Activated CD8-positive, alpha-beta memory T cell treated with anti-CD3 and anti-CD28 coated beads, Interleukin-2, amount 10 ng/mL, durations not matched to agents 7 days and 5 days (primary cell): ENCODE data around the gene DENND2D. TPM values are rescaled to one million over a fixed set of nuclear protein-coding genes. Genes with fewer than 3 reads are reported as not detected.
"Not testable (repeated sequence)": the region's sequence is repeated elsewhere in the genome, so short reads cannot be mapped to it uniquely, and the experiment has no call there.

Source experiments
- ATAC-seq: fragments of 150-1000 bp; cut with Tn5 transposase; one replicate; pipeline ENCODE4 v1.10.0; 2021; ENCODE audit warnings: moderate library complexity
- CTCF ChIA-PET: fragments of 350-600 bp; sonication (Branson Sonifier 250); formaldehyde crosslinking; loops from one replicate; lab custom pipeline; 2021; ENCODE audit warnings: antibody characterized with exemption; lab: Charles Lee
- DNase-seq: peaks from one replicate; pipeline ENCODE4 v3.0.0-alpha.2; 2020
- H3K27ac Mint-ChIP-seq: one replicate; pipeline ENCODE4 v1.8.0; 2021; ENCODE audit warnings: mild to moderate bottlenecking, mixed read lengths
- H3K27me3 Mint-ChIP-seq: one replicate; pipeline ENCODE4 v1.8.0; 2021; ENCODE audit warnings: mixed read lengths
- H3K36me3 Mint-ChIP-seq: one replicate; pipeline ENCODE4 v1.8.0; 2021; ENCODE audit warnings: mild to moderate bottlenecking, mixed read lengths
- H3K4me1 Mint-ChIP-seq: one replicate; pipeline ENCODE4 v1.8.0; 2021; ENCODE audit warnings: mixed read lengths
- H3K4me3 Mint-ChIP-seq: one replicate; pipeline ENCODE4 v1.8.0; 2021; ENCODE audit warnings: mild to moderate bottlenecking, moderate library complexity, mixed read lengths
- H3K9me3 Mint-ChIP-seq: one replicate; pipeline ENCODE4 v1.8.0; 2022; ENCODE audit warnings: low read depth, mixed read lengths
- total RNA-seq, 2 experiments: library from RNA; stranded (reverse); gene quantifications; one replicate each; pipeline ENCODE4 v1.2.3, GENCODE V29; 2021

DENND2D gene
- total RNA-seq, 2 experiments from 2014 or later = 187 to 209 TPM

DNA sequence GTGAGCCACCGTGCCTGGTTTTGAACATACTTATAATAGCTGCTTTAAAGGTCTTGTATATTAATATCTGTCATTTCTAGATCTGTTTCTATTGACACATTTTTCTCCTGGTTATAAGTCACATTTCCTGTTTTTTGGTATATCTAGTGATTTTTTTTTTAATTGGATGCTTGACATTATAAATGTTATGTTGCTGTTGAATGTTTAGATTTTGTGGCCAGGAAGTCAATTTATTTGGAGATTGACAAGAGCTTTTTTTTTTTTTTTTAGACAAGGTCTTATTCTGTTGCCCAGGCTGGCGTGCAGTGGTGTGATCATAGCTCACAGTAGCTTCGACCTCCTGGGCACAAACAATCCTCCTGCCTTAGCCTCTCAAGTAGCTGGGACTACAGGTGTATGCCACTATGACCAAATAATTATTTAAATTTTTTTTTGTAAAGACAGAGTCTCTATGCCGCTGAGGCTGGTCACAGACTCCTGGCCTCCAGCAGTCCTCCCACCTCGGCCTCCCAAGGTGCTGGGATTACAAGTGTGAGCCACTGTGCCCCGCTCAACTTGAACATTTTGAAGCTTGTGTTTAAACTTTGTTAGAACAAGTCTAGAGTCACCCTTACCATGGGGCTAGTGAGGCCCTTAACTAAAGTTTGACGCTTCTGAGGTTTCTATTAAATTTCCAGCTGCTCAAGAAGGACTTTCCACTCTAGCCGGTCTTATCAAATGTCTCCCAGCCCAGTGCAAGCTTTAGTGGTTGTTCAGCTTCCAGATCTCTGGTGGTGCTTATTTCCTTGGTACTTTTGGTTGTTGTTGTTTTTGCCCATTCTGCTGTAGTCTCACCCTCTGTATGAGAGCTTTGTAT, 18.5 kb upstream of the DENND2D start:
- Mint-ChIP-seq H3K9me3 (no peaks in the 10 kb centered on the region), H3K4me3 (no peak overlapping the region), H3K27ac (peak overlapping the region; percentile 91), H3K36me3 (peaks cover 6% of the 10 kb centered on the region), H3K27me3 (no peaks in the 10 kb centered on the region), H3K4me1 (peaks cover 94% of the 10 kb centered on the region)
- DNase-seq = no peak
- ATAC-seq = no peak
- CTCF ChIA-PET = interaction anchor here (0.6 to 20.1 kb wide), 7 partner anchors 11 to 289 kb away, joined by 3 to 392 read pairs (median 6); partner anchors contain the start of genes CEPT1, DENND2D and DRAM2

DNA sequence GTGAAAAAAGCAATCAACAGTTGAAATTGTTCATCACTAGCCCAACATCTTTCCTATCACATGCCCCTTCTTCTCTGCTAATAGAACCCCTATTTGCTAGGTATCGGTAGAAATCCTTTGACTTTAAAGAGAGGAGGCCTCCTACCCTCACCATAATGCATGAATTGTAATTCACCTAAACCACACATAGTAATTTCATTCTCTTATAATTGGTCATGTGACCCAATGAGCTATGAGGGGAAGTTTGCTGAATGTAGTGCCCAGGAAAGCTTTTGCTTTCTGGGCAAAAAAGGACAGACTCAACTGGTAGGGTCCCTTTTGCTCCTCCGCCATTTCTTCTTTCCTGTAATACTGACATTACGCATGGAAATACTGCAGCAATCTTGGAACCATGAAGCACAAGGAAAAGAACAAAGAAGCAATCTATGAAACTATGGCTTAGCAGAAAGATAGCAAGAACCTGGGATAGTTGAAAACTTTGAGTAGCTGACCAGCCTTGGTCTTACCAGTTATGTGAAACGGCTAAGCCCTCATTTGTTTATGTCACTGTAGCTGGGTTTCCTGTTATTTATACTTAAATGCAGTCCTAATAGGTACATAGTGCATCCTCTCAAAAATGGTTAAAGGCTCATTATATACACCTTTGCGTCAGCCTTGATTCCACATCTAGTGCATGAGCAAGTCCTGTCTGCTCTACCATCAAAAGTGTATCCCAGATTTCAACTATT, 16.9 kb upstream of the DENND2D start:
- DNase-seq = no peak
- Mint-ChIP-seq H3K27ac (peak overlapping the region; percentile 91), H3K4me1 (peaks cover 97% of the 10 kb centered on the region), H3K9me3 (no peaks in the 10 kb centered on the region), H3K36me3 (peaks cover 6% of the 10 kb centered on the region), H3K4me3 (peak overlapping the region; percentile 61), H3K27me3 (no peaks in the 10 kb centered on the region)
- ATAC-seq = no peak
- CTCF ChIA-PET = interaction anchor here (0.9 to 20.1 kb wide), 6 partner anchors 12 to 431 kb away, joined by 3 to 392 read pairs (median 10); partner anchors contain the start of genes ATP5PB, DENND2D and WDR77

- DNase-seq (no peak), ATAC-seq (no peak)
- Mint-ChIP-seq H3K36me3 (peaks cover 6% of the 10 kb centered on the region), H3K9me3 (no peaks in the 10 kb centered on the region), H3K4me3 (peak overlapping the region; percentile 61), H3K27me3 (no peaks in the 10 kb centered on the region), H3K4me1 (peaks cover 92% of the 10 kb centered on the region), H3K27ac (peak overlapping the region; percentile 91)
- CTCF ChIA-PET = interaction anchor here (4.2 to 20.1 kb wide), 2 partner anchors 19 to 232 kb away, joined by 13 to 392 read pairs; partner anchors contain the start of genes ATP5PB, DENND2D and WDR77
Measured at GRCh38 chr1:111216751-111217150, 16.3 kb upstream of the DENND2D start.

- DNase-seq, H3K9me3 Mint-ChIP-seq, H3K27me3 Mint-ChIP-seq, H3K36me3 Mint-ChIP-seq, ATAC-seq: not testable (repeated sequence)
- Mint-ChIP-seq H3K27ac (peak overlapping the region; percentile 91), H3K4me3 (peak overlapping the region; percentile 71), H3K4me1 (peaks cover 80% of the 10 kb centered on the region)
- CTCF ChIA-PET = interaction anchor here (0.6 to 20.1 kb wide), 5 partner anchors 9 to 378 kb away, joined by 3 to 392 read pairs (median 3); partner anchors contain the start of genes ATP5PB, DENND2D and WDR77
Measured at GRCh38 chr1:111215285-111215684, 14.8 kb upstream of the DENND2D start.

GRCh38 chr1:111214884-111215283, 14.4 kb upstream of the DENND2D start:
- peak overlapping the region; percentile 91 for H3K27ac Mint-ChIP-seq
- peaks cover 6% of the 10 kb centered on the region for H3K36me3 Mint-ChIP-seq
- H3K4me1 Mint-ChIP-seq = peaks cover 76% of the 10 kb centered on the region
- H3K27me3 Mint-ChIP-seq = no peaks in the 10 kb centered on the region
- no peaks in the 10 kb centered on the region for H3K9me3 Mint-ChIP-seq
- DNase-seq (peak; percentile 83), ATAC-seq (peak; percentile 25)
- CTCF ChIA-PET = interaction anchor here (0.6 to 20.1 kb wide), 7 partner anchors 8 to 378 kb away, joined by 3 to 392 read pairs (median 6); partner anchors contain the start of genes ATP5PB, DENND2D and WDR77
- H3K4me3 Mint-ChIP-seq = peak overlapping the region; percentile 71

DNA sequence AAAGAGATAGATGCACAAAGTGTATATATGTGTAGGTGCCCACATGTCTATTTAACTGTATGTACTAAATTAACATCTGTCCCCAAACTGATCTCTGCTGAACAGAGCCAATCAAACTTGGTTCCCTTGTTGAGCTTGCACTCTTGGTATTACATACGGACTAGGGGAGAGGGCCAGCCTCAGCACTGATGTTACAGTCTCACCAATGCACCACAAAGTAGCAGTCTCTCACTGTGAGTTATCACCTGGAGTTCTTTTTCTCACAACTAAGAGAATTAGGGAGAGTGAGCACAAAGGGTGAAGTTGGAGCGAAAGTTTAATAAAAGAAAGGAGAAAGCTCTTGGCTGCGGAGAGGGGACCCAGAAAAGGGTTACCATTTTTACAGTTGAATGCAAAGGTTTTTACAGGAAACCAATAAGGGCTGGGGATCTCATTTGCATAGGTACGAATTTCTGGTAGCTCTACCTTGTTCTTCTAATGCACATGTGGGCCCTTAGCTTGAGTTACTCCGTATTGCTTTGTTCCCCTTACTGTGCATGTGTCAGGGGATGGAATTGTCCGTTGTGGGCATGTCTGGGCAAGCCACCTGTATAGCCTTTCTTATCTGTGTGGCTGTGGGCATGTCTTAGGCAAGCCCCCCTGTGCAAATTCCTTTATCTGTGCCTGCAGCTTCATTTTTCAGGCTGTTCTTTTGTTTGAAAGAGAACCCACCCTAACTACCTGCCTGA, 13.8 kb upstream of the DENND2D start:
- H3K9me3 Mint-ChIP-seq = no peaks in the 10 kb centered on the region
- ATAC-seq (peak; percentile 0), DNase-seq (no peak)
- peak overlapping the region; percentile 91 for H3K27ac Mint-ChIP-seq
- no peaks in the 10 kb centered on the region for H3K27me3 Mint-ChIP-seq
- H3K36me3 Mint-ChIP-seq = peaks cover 3% of the 10 kb centered on the region
- peaks cover 69% of the 10 kb centered on the region for H3K4me1 Mint-ChIP-seq
- peak overlapping the region; percentile 71 for H3K4me3 Mint-ChIP-seq
- CTCF ChIA-PET = interaction anchor here (0.8 to 20.1 kb wide), 6 partner anchors 9 to 235 kb away, joined by 3 to 392 read pairs (median 8); partner anchors contain the start of genes ATP5PB, DENND2D and WDR77

- H3K4me3 Mint-ChIP-seq = peak overlapping the region; percentile 71
- no peaks in the 10 kb centered on the region for H3K9me3 Mint-ChIP-seq
Measured at GRCh38 chr1:111213412-111213811, 13.0 kb upstream of the DENND2D start.

GRCh38 chr1:111212634-111213335, 12.3 kb upstream of the DENND2D start:
- Mint-ChIP-seq H3K36me3 (no peaks in the 10 kb centered on the region), H3K9me3 (no peaks in the 10 kb centered on the region), H3K27ac (peak overlapping the region; percentile 91), H3K27me3 (no peaks in the 10 kb centered on the region), H3K4me3 (no peak overlapping the region), H3K4me1 (peaks cover 60% of the 10 kb centered on the region)
- no peak for DNase-seq
- CTCF ChIA-PET = interaction anchor here (20.1 kb wide), 1 partner anchor 15 kb away, joined by 392 read pairs; the partner anchor contains the start of gene DENND2D
- no peak for ATAC-seq

More at GRCh38 chr1:111213412-111213811, 13.0 kb upstream of the DENND2D start:
- Mint-ChIP-seq H3K27me3 (no peaks in the 10 kb centered on the region), H3K36me3 (no peaks in the 10 kb centered on the region), H3K4me1 (peaks cover 64% of the 10 kb centered on the region), H3K27ac (peak overlapping the region; percentile 91)
- CTCF ChIA-PET = interaction anchor here (20.1 kb wide), 1 partner anchor 16 kb away, joined by 392 read pairs; the partner anchor contains the start of gene DENND2D
- ATAC-seq (no peak), DNase-seq (no peak)

- CTCF ChIA-PET = interaction anchor here (20.1 kb wide), 1 partner anchor 14 kb away, joined by 392 read pairs; the partner anchor contains the start of gene DENND2D
- H3K27me3 Mint-ChIP-seq = no peaks in the 10 kb centered on the region
- H3K9me3 Mint-ChIP-seq = no peaks in the 10 kb centered on the region
- no peak for ATAC-seq
- H3K4me3 Mint-ChIP-seq = no peak overlapping the region
- peak; percentile 5 for DNase-seq
- no peaks in the 10 kb centered on the region for H3K36me3 Mint-ChIP-seq
- H3K4me1 Mint-ChIP-seq = peaks cover 52% of the 10 kb centered on the region
- H3K27ac Mint-ChIP-seq = no peak overlapping the region
Measured at GRCh38 chr1:111211921-111212320, 11.5 kb upstream of the DENND2D start.

GRCh38 chr1:111209622-111210021, 9.2 kb upstream of the DENND2D start:
- Mint-ChIP-seq H3K4me3 (no peak overlapping the region), H3K9me3 (no peaks in the 10 kb centered on the region), H3K36me3 (no peaks in the 10 kb centered on the region), H3K27ac (no peak overlapping the region), H3K27me3 (no peaks in the 10 kb centered on the region), H3K4me1 (peaks cover 48% of the 10 kb centered on the region)
- DNase-seq (no peak), ATAC-seq (no peak)
- CTCF ChIA-PET = interaction anchor here (1.3 kb wide), 1 partner anchor 10 kb away, joined by 3 read pairs; no protein-coding TSS in a partner anchor

GRCh38 chr1:111208921-111209320, 8.5 kb upstream of the DENND2D start:
- H3K36me3 Mint-ChIP-seq = no peaks in the 10 kb centered on the region
- H3K4me1 Mint-ChIP-seq = peaks cover 42% of the 10 kb centered on the region
- no peak overlapping the region for H3K4me3 Mint-ChIP-seq
- ATAC-seq (no peak), DNase-seq (no peak)
- no peaks in the 10 kb centered on the region for H3K9me3 Mint-ChIP-seq
- no peak overlapping the region for H3K27ac Mint-ChIP-seq
- CTCF ChIA-PET = interaction anchor here (1.3 kb wide), 1 partner anchor 10 kb away, joined by 3 read pairs; no protein-coding TSS in a partner anchor
- no peaks in the 10 kb centered on the region for H3K27me3 Mint-ChIP-seq

GRCh38 chr1:111205714-111206050, 5.2 kb upstream of the DENND2D start:
- peaks cover under 1% of the 10 kb centered on the region for H3K36me3 Mint-ChIP-seq
- CTCF ChIA-PET = interaction anchor here (1.2 kb wide), 1 partner anchor 24 kb away, joined by 3 read pairs; no protein-coding TSS in a partner anchor
- no peaks in the 10 kb centered on the region for H3K9me3 Mint-ChIP-seq
- no peak for ATAC-seq
- H3K4me1 Mint-ChIP-seq = peaks cover 52% of the 10 kb centered on the region
- no peak for DNase-seq
- no peak overlapping the region for H3K27ac Mint-ChIP-seq
- no peak overlapping the region for H3K4me3 Mint-ChIP-seq
- no peaks in the 10 kb centered on the region for H3K27me3 Mint-ChIP-seq
